Measurements from ENCODE around the gene N4BP2L1.

- no peak for TF ChIP-seq SIN3A (IDR thresholded peaks at IDR 0.05; ENCODE audit: borderline replicate concordance, insufficient read depth, low read length)
- TF ChIP-seq POLR2AphosphoS5 (IDR thresholded peaks at IDR 0.05; ENCODE audit: low read depth, low read length) = no peak
These were observed 19.5 kb downstream of the N4BP2L1 start for GRCh38 chr13:32408296-32409000.

All from PFSK-1 (cell line).